SW480 (cell line): ENCODE measurements around the gene PNCK.

Experiments
- DNase-seq: peaks from one replicate; pipeline ENCODE4 v3.0.0-alpha.2; 2016; ENCODE audit warnings: low spot score

PNCK gene

GRCh38 chrX:153640736-153641575 is 32.7 kb downstream of the PNCK start:
- peak; percentile 18 for DNase-seq

GRCh38 chrX:153640045-153640686 is 33.4 kb downstream of the PNCK start:
- no peak for DNase-seq

GRCh38 chrX:153639177-153640044 is 34.2 kb downstream of the PNCK start:
- DNase-seq: no peak

GRCh38 chrX:153638436-153639176 is 35.0 kb downstream of the PNCK start:
- no peak for DNase-seq

- no peak for DNase-seq
These were observed 35.6 kb downstream of the PNCK start for GRCh38 chrX:153638041-153638371.

GRCh38 chrX:153637121-153638040 is 36.2 kb downstream of the PNCK start:
- no peak for DNase-seq

- no peak for DNase-seq
These were observed 36.9 kb downstream of the PNCK start for GRCh38 chrX:153636716-153637115.

- DNase-seq: peak; percentile 35
These were observed 37.6 kb downstream of the PNCK start for GRCh38 chrX:153635788-153636668.

GRCh38 chrX:153635388-153635787 is 38.2 kb downstream of the PNCK start:
- DNase-seq: no peak

- DNase-seq: no peak
These were observed 38.8 kb downstream of the PNCK start for GRCh38 chrX:153634832-153635231.

GRCh38 chrX:153634236-153634635 is 39.4 kb downstream of the PNCK start:
- DNase-seq: no peak

GRCh38 chrX:153633607-153634180 is 39.9 kb downstream of the PNCK start:
- DNase-seq: no peak

GRCh38 chrX:153633048-153633447 is 40.6 kb downstream of the PNCK start:
- no peak for DNase-seq

- no peak for DNase-seq
These were observed 41.0 kb downstream of the PNCK start for GRCh38 chrX:153632595-153632946.

- DNase-seq: no peak
These were observed 41.6 kb downstream of the PNCK start for GRCh38 chrX:153631907-153632594.

- DNase-seq: no peak
These were observed 42.3 kb downstream of the PNCK start for GRCh38 chrX:153631346-153631745.

- no peak for DNase-seq
These were observed 44.9 kb downstream of the PNCK start for GRCh38 chrX:153628665-153629064.

GRCh38 chrX:153628129-153628528 is 45.5 kb downstream of the PNCK start:
- DNase-seq: no peak

GRCh38 chrX:153627675-153628111 is 45.9 kb downstream of the PNCK start:
- no peak for DNase-seq
